Prostate gland (tissue), 2 donors: ENCODE measurements around the gene MTRFR.

ENCODE experiments used
- POLR2A ChIP-seq: fragments of 450-650 bp; IDR thresholded peaks from one replicate; pipeline ENCODE4 v1.6.1; 2016; ENCODE audit warnings: antibody characterized with exemption, mild to moderate bottlenecking
- POLR2AphosphoS5 ChIP-seq: sonication (generic); formaldehyde crosslinking; IDR thresholded peaks from one replicate; pipeline ENCODE4 v1.6.1; 2017; ENCODE audit warnings: antibody characterized with exemption
- TF ChIP-seq, protein P1 (sequence below), 4 experiments: fragments of 200-600 bp in 2 of 4; fragments of 450-650 bp in 2 of 4; sonication (generic) in 2 of 4; IDR thresholded peaks; 1 replicate in 3 of 4; 2 replicates in 1 of 4; pipeline ENCODE4 v1.5.1; 2016 to 2019; ENCODE audit warnings: antibody characterized with exemption in 4 of 4, mild to moderate bottlenecking in 2 of 4, moderate library complexity in 2 of 4

DNA sequence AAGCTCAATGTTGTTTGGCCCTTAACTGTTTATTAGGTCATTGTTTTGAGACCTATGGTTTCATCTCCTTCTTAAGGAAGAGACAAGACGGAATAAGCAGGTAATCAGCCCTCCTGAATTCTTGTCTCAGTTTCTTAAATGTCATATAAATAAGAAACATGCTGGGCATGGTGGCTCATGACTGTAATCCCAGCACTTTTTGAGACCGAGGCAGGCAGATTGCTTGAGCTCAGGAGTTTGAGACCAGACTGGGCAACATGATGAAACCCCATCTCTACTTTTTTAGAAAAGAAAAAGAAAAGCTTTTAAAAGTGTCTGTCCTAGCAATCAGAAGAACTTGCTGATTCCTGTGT is 5.1 kb downstream of the MTRFR start:
- TF ChIP-seq, protein P1, sequence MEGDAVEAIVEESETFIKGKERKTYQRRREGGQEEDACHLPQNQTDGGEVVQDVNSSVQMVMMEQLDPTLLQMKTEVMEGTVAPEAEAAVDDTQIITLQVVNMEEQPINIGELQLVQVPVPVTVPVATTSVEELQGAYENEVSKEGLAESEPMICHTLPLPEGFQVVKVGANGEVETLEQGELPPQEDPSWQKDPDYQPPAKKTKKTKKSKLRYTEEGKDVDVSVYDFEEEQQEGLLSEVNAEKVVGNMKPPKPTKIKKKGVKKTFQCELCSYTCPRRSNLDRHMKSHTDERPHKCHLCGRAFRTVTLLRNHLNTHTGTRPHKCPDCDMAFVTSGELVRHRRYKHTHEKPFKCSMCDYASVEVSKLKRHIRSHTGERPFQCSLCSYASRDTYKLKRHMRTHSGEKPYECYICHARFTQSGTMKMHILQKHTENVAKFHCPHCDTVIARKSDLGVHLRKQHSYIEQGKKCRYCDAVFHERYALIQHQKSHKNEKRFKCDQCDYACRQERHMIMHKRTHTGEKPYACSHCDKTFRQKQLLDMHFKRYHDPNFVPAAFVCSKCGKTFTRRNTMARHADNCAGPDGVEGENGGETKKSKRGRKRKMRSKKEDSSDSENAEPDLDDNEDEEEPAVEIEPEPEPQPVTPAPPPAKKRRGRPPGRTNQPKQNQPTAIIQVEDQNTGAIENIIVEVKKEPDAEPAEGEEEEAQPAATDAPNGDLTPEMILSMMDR (IDR thresholded peaks at IDR 0.05), result no peak
- TF ChIP-seq POLR2AphosphoS5, result no peak
- no peak for TF ChIP-seq POLR2A
